Activated naive CD8-positive, alpha-beta T cell treated with anti-CD3 and anti-CD28 coated beads, Interleukin-2, amount 50 U/mL, for 16 hours (primary cell): Measurements from ENCODE around the gene NUDT8.
A peak's percentile ranks its signal among the peaks of the same experiment; 100 is the strongest.
"Not testable (repeated sequence)": the region's sequence is repeated elsewhere in the genome, so short reads cannot be mapped to it uniquely, and the experiment has no call there.

Experiments used
- DNase-seq: peaks from one replicate; pipeline ENCODE4 v3.0.0-alpha.2; 2020; ENCODE audit warnings: low read depth, low spot score

The NUDT8 gene

DNA sequence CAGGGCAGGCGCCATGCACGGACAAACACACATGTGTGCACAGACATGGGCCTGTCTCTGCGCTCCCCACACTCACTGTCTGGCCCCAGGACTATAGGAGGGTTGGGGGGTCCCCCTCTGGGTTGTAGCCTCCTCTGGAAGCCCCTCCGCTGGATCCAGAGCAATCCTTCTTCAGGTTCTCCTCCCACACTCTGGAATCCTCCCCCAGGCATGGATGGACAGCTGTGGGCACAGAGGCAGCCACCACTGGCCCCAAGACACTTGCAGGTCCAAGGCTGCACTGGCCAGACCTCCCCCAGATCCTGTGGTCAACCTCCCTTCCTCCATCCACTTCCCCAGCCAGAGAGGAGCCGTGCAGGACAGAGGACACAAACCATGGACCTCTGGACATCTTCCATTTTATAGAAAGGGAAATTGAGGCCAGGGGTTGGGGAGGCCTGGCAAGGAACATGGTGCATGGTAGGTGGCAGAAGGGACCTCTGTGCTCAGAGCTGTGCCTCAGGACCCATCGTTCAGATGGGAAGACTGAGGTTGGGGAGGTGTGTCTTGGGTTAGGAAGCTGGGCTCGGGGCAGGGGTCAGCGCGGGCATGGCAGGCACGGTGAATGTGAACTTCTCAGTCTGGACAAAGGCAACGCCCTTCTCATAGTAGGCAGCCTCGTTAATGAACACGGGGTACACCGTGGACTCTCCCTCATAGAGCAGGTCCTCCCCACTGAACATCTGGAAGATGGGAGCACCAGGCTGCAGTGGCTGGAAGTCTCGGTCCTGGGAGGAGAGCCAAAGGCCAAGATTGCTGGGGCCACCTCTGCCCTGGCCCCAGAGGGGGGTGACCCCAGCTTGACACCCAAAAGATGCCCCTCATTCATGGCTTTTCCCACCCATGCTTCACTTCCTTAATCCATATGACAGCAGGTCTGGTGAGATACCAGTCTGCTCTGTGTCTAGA, 12.7 kb upstream of the NUDT8 start:
- DNase-seq, result no peak

DNA sequence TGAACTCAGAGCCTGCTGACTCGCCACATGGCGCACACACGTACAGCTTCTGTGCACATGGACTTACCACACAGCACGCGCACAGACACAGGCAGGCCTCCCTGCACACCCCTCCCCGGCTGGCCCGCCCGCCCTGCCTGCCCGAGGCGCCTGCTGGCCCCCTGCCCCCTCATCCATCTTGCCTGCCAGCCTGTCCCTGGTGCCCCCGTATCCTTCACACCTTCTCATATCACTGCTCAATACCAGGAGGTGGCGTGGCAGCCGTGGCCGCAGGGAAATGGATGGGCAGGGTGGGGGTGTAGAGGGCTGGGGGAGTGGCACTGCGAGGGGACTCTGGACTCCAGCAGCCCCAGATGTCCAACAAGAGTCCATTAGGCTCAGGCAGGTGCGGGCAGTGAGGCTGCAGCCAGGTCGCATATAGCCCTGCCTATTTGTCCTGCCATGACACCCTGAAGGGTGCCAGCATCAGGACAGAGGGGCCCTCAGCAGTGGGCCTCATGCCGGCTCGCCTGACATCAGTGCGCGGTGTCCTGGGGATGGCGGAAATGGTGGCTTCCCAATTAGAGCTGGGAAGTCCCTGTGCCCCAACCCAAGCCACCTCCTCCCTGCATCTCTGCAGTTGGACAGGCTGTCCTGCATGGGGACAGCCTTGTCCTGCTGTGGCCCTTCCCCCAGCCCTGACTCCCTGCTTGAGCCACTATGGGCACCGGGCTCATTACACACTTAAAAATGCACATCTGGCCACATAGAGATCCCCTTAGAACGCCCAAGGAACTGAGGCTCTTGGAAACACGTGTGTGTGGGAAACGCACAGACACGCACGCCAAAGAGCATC, 11.8 kb upstream of the NUDT8 start:
- DNase-seq, result no peak

DNA sequence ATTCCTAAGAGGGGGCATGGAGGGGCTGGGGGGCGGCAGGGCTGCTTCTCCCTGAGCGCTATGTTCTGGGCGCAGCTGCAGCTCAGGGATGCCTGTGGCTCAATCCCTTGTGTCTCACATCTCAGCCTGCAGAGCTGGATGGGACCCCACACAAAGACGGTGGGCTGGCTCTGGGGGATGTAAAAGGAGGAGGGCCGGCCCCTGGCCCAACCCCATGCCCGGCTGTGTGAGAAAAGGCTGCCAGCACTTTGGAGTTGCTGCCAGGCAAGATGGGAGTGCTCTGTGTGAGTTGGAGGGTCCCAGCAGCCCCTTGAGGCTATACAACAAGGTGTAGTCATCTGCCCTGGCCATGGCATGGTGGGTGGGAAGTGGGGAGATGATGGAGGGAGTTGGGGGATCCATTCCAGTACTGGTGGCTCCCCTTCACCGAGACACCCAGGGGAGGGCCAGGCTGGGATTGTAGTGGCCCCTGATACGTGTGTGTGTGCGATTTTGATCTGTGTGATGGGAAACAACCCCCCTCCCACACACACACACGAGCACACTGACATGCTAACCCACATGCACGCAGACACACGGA, 11.1 kb upstream of the NUDT8 start:
- DNase-seq, result no peak

DNA sequence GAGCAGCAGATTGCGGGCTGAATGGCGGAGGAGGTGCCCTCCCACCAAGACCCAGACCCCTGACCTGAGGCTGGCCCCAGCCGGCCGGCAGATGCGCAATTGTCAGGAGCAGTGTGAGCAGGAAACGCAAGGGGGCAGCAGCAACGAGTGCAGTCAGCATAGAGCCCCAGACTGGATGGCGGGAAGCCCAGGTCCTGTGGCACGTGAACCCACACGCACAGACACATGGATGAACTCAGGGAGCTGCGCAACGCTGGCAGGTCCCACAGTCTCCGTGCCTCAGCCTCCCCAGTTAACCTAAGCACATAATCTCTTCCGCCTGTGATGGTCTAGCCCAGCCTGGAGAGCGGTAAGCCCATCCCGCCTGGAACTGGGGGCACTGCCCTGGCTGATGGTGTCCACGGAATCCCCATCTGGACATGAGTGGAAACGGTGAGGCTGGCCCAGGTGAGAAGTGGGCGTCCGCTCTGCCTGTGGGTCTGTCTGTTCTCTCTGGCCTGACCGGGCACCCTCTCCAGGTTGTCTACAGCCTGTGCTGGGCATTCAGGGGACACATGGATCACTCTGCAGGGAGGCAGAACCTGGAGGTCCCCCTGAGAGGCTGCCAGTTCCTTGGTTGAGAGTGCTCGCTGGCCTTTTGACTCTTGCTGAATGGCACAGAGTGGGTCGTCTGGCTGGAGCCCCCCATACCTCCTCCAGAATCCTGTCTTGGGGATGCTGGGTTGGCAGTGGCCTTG, 10.5 kb upstream of the NUDT8 start:
- no peak for DNase-seq

DNA sequence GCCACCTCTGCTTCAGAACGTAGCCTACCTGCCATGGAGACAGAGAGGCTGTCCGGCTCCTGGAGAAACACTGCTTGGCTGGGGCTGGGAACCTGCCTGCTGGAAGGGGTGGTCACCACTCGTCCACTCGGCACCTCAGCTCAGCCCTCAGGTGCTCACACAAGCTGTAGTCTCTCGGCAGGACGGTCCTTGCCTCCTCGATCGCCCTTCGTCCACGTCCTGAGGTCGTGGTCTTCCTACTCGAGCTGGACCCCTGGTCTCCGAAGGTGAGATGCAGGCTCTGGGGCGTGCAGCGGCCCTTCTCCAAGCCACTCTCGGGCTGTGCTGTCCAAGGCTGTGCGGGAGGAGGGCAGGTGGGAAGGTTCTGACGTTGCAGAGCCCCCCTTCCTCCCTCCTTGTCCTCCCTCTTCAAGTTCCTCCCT, 9.7 kb upstream of the NUDT8 start, which contains the start of gene TBX10:
TBX10 (minus strand) TSS at position 326 of the 422 bp plus-strand sequence; CDS start at position 35, 291 bp downstream.
- no peak for DNase-seq

DNA sequence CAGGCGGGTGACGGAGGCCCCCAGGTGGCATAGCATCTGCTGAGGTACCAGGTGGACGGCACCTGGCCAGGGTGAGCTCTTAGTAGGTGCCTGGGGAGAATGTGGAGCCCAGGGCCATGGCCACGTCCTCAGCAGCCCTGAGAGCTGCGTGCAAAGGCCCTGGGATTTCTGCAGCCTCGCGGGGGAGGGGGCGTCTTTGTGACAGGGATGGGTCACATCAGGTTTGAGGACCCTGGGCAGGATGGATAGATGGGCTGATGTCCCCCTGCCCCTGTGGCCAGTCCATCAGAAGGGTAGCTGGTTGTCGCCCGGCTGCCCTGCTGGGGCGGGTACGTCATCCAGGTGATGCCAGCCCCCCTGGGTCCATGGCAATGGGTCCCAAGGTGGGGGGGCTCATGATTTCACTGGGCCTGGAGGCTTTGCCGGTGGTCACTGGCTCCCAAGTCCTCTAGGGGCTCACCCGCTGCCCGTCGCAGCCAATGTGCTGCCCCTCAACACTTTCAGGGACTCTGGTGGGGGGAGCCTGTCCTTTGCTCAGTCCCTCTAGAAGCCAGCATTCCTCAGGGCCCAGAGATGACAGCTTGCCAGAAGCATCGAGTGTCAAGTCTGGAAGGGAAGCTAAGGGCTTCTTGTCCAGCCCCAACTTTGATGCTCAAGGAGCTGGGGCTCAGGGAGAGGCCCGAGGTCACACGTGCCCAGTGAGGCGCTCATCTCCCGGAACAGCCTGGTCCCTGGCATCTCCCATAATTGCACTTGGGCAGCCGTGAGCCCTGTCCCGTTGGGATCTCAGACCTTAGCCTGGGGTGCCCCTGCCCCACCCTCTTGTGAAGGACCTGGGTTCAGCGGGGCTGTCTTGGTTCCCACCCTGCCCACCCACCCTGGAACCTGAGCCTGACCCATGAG, 9.0 kb upstream of the NUDT8 start:
- no peak for DNase-seq

DNA sequence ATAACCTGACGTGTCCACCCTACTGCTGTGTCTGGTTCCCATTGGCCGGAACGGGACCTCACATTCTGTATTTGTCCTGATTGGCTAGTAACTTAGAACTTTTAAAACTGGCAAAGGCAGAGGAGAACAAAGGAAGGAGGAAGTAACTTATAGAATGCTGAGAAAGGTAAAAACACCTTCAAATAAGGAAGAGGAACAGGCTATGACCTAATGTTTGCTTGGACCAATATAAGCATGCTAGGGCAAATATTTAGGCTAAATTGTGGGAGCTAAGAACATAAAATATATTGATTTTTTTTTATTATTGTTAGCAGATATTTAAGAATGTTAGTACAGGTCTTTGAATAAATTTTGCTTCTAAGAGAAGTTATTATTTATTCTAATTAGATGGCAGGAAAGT, 7.7 kb upstream of the NUDT8 start:
- DNase-seq, result not testable (repeated sequence)

DNA sequence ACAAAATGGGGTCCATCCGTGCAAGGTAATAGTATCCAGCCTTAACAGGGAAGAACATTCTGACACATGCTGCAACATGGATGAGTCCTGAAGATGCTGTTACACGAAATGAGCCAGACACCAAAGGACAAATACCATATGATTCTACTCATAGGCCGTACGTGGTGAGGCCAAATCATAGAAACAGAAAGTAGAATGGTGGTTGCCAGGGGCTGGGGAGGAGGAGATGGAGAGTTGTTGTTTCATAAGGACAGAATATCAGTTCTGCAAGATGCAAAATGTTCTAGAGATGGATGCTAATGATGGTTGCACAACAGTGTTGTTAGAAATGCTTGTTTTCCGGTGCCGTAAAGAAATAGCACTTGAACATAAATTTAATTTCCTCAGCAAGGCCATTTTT, 7.2 kb upstream of the NUDT8 start:
- no peak for DNase-seq

DNA sequence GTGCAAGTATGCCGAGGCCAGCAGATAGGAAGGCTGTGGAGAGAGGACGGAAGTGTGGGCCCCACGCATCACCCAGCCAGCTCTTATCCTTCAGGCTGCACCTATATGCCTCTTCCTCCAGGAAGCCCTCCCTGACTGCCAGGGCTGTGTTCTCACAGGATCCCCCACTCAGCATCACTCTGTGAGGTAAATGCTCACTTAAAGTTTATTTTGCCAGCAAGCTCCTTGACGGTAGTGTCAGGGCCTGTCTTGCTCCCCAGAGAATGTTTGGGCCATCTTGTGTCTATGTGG, 5.4 kb upstream of the NUDT8 start:
- DNase-seq, result no peak

DNA sequence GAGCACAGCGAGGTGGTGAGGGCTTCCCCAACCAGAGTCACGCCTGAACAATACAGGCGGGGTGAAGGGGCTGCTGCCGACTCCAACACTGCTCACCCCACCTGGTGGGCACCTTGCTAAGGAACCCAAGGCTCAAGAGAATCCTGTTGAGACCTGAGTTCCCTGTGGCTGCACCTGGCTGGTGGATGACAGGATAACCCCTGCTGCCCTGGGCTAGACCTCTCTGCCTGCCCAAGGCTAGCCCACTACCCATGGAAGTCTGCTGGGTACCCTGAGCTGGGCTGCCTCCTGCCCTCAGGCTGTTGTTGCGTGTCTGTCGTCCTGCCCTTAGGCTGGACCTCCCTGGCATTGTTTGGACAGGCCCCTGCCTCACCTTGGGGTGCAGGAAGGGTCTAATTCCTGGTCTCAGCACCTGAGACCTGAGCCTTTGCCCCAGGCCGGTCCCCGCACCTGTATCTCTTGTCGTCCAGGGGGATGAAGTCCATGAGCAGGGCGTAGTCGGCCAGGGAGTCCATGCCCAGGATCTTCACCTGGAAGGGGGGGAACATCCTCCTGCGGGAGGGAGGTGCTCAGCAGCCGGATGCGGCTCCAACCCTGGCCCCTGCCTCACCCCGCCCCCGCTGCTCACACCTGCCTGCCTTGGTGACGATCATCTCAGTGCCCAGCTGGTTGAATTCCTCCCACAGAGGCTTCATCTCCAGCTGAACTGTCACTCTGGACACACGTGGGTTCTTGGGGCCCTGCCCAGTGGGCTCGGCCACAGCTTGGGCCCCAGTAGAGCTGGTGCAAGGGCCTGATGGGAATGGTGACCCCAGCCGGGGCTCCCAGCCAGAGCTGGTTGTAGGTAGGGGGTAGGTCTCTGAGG, 4.9 kb upstream of the NUDT8 start:
- DNase-seq, result no peak

DNA sequence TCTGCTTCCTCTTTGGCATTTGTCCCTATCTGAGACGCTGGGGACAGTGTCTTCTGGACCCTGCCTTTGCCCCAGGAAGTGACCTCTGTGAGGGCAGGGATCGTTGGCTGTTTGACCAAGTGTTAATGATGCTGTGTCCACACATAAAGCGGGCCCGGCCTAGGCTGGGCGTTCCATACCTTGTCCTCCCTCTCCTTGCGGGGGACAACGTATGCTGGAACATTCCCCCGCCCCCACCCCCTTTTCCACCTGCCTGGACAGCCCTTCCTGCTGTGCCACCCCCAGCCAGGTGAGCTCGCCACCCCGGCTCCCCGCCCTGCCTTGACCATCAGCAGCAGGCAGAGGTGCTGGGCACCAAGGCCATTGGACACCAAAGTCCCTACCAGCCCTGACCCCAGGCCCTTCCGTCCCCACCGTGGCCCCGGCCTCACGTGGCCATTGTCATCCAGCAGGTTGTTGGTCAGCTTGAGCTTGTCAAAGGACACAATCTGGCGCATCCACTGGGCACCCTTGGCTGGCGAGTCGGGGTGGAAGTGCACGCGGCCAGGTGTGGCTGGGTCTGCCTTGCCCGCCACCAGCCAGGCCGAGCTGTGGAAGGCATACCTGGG, 4.1 kb upstream of the NUDT8 start:
- DNase-seq, result no peak

DNA sequence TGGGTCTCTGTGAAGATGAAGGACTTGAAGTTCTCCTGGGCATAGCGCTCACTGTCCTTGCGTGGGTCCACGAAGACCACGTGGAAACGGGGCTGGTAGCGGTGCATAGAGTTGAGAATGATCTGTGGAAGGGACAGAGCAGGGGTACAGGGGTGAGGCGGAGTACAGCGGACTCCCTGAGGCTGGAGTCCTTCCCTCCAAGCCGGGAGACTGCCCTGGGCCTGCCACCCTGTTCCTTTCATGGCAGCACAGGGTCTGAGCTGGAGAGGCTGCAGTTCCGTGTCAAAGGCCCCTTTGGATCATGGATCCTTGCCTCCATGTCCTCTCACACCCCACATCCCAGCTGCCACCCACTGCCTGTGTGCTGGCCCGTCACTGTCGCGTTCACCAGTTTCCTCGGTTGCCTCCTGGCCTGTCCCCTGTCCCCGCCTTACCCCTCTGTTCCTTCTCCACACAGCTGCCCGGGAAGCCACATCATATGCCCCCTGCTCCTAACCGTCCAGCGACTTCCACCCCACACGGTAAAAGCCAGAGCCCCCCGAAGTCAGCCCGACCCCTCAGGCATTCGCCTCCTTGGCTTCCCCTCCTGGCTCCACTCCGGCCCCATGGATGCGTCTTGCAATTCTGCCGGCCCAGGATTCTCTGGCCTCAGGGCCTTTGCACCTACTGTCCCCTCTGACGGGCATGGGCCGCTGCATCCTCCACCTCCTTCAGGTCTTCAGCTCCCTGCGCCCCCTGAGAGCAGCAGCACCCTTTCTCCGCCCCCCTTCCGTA, 3.4 kb upstream of the NUDT8 start:
- DNase-seq, result no peak

DNA sequence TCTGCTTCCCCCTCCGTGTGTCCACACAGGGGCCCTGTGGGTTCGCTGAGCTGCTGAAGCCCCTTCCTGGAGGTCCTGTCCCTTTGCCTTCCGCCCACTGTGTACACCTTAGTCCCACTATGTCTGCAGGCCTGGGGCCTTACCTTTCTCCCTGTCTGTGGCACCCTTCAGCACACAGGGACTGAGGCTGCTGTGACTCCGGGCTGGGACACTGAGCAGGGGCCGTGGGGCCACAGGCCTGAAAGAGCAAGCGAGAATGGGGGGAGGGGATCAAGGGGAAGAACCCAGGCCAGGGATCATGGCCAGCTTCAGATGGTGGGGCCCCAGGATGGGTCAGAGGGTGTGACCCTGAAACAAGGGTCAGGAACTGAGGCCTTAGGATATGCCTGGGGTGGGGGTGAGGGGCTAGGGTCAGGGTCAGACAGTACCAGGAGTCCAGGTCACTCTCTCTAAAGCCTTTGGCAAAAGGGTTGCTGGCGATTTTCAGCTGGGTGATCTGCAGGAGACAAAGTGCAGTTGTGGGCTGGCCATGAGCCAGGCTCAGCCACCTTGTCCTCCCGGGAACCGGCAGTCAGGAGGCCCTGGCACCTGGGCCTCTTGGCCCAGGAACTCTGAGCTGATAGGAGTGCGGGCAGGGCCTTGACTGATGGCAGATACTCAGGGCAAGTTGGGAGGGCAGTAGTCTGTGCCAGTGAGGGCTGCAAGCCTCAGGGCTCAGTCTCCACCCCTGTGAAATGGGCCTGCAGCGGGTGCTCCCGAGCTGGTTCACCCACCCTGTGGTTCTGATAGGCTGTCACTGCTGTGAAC, 2.6 kb upstream of the NUDT8 start:
- DNase-seq, result no peak

DNA sequence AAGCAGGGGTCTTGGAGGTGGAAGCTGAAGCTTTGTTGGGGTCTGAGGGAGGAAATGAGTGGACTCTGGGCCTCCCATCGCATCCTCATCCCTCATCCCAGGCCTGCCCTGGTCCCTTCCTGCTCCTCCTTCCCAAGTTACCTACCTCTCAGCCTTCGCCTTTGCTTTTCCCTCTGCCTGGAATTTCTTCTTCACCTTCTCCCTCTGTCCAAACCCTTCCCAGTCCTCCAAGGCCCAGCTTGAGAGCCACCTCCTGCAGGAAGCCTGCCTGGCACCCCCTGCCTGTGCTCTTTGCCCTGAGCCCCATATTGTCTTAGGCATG, 2.1 kb upstream of the NUDT8 start:
- DNase-seq, result no peak

DNA sequence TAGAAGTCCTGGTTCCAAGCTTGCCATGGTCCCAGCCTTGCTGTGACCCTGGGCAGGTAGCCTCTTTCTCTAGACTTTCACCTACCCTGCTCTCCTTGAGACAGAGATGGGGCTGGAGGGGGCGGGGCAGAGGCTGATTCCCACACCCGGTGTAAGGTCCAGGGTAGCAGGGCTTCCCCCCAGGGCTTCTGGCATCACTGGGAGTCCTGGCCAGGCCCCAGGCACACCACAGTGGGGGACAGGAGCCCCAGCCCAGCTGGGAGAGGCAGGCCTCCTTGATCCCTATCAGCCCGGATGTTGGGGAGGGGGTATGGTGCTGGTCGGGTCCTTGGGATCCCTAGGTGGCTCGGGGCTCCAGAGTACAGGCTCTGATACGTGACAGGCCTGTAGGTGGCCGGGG, 1.7 kb upstream of the NUDT8 start:
- DNase-seq, result no peak

DNA sequence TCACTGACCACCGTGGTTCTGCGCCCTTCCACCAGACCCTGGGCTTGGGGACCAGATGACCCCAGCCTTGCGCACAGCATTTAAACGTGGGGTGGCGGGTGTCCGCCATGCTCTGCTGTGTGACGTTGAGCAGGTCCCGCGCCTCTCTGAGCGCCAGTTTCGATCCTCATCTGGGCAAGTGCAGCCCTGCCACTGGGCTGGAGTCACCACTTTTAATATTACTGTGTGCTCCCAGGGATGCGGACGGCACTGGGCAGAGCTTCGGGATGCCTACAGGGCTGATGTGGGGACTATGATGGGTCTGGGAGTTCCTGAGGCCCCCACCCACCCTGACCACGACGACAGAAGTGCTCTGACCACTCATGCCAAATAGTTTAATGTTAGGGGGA, 1.2 kb upstream of the NUDT8 start:
- no peak for DNase-seq

DNA sequence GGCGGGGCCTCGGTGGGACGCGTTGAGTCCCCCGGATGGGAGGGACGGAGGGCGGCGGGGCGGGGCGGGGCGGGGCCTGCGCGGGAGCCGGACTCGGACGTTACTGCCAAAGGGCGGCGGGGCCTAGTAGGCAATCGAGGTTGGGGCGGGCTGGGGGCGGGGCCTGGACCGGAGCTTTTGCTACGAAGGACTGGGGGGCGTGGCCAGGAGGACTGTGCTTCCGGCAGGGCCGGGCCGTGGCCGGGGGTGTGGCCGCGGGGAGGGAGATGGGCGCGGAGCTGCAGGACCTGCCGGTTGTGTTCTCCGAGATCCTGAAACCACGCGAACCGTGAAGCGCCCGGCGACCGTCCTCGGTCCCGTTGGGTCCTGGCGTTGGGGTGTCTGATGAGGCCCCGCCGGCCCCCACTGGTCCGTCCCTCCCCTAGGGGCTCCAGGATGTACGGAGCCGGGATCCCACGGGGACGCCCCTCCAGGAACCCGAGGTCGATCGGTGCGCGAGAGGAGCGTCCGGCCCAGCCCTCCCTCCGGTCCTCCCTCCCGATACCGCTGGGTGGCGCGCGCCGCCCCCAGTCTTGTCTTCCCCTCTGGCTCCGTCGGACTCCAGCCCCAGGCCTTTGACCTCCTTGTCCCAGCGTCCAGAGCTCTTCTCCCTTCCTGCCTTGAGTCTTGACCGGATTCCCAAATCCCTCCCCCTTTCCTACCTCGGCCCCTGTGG, 648 bp upstream of the NUDT8 start:
- DNase-seq, result peak; percentile 94
